Breast epithelium (tissue), 3 donors: ENCODE measurements around the gene EPN2.

Experiments used
- POLR2A ChIP-seq: fragments of 450-650 bp; IDR thresholded peaks from one replicate; pipeline ENCODE4 v1.6.1; 2016; ENCODE audit warnings: antibody characterized with exemption, mild to moderate bottlenecking, moderate library complexity
- POLR2AphosphoS5 ChIP-seq, 3 donors: sonication (generic); formaldehyde crosslinking; IDR thresholded peaks; one replicate each; pipeline ENCODE4 v1.6.1; 2017; ENCODE audit warnings: antibody characterized with exemption in 3 of 3
- TF ChIP-seq, protein P1 (sequence below), 3 donors: fragments of 450-650 bp; IDR thresholded peaks; one replicate each; pipeline ENCODE4 v1.5.1; 2016 to 2017; ENCODE audit warnings: antibody characterized with exemption in 3 of 3, mild to moderate bottlenecking in 3 of 3, moderate library complexity in 3 of 3

DNA sequence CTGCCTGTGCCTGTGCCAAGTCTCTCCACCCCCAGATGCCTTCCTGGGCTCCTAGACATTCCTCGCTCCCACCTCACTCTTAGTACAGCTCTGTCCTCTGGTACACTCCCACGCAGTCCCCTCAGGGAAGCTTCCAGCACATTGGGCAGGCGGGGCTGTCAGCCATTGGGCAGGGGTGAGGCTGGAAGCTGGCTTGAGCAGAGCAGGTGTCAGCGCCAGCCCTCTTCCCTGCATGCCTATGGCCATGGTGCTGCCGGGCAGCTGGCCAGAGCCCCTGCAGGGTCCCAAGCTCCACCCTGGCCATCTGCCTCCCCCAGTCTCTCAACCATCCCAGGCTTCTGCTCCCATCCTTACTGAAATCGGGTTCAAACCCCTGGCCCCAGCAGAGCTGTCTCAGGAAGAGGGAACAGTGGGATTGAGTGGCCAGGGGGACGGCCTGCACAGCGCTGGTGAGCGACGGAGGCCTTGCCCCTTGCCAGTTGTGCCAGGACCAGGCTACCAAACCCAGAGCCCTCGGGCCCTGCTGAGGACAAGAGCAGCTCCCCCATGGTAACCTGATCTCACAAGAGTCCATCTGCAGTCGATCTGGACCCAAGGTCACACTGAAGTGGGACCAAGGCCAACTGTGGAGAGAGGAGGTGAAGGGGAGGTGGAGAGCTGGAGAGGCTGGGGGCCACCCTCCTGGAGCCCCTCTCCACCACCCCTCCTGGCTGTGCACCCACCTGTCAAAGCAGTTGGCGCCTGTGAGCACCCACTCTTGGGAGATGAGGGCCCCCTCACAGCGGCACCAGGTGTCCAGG is 127.7 kb downstream of the EPN2 start:
- TF ChIP-seq, protein P1, sequence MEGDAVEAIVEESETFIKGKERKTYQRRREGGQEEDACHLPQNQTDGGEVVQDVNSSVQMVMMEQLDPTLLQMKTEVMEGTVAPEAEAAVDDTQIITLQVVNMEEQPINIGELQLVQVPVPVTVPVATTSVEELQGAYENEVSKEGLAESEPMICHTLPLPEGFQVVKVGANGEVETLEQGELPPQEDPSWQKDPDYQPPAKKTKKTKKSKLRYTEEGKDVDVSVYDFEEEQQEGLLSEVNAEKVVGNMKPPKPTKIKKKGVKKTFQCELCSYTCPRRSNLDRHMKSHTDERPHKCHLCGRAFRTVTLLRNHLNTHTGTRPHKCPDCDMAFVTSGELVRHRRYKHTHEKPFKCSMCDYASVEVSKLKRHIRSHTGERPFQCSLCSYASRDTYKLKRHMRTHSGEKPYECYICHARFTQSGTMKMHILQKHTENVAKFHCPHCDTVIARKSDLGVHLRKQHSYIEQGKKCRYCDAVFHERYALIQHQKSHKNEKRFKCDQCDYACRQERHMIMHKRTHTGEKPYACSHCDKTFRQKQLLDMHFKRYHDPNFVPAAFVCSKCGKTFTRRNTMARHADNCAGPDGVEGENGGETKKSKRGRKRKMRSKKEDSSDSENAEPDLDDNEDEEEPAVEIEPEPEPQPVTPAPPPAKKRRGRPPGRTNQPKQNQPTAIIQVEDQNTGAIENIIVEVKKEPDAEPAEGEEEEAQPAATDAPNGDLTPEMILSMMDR (IDR thresholded peaks at IDR 0.05): no peak
- TF ChIP-seq POLR2AphosphoS5 (IDR thresholded peaks at IDR 0.05) (no peak), POLR2A (no peak)
